RWPE2 (cell line): ENCODE measurements around the gene PIP5K1B.

Source experiments
- ATAC-seq: fragments of 200-7000 bp; cut with Tn5 transposase; 3 replicates; pipeline ENCODE4 v1.9.1; 2021; ENCODE audit warnings: low read depth
- DNase-seq: peaks from one replicate; pipeline ENCODE4 v3.0.0-alpha.2; 2020; ENCODE audit warnings: low spot score
- H3K27ac ChIP-seq: fragments of 450-650 bp; 2 replicates; pipeline ENCODE4 v1.5.1; 2017; ENCODE audit warnings: mild to moderate bottlenecking; ENCODE audit not compliant: poor library complexity, severe bottlenecking
- H3K27me3 ChIP-seq: fragments of 250-450 bp; sonication (Bioruptor Pico); 2 replicates; pipeline ENCODE4 v1.5.1; 2021; ENCODE audit warnings: mild to moderate bottlenecking, moderate library complexity; ENCODE audit not compliant: insufficient read depth, poor library complexity, severe bottlenecking
- H3K36me3 ChIP-seq: fragments of 250-450 bp; sonication (Bioruptor Pico); 2 replicates; pipeline ENCODE4 v1.5.1; 2020; ENCODE audit warnings: low read depth, mild to moderate bottlenecking, moderate library complexity
- H3K4me1 ChIP-seq: fragments of 250-450 bp; sonication (Bioruptor Pico); 2 replicates; pipeline ENCODE4 v1.5.1; 2021; ENCODE audit warnings: mild to moderate bottlenecking, moderate library complexity; ENCODE audit not compliant: insufficient read depth, poor library complexity, severe bottlenecking
- H3K4me3 ChIP-seq: fragments of 250-450 bp; sonication (Bioruptor Pico); 2 replicates; pipeline ENCODE4 v1.5.1; 2021; ENCODE audit warnings: mild to moderate bottlenecking, moderate library complexity; ENCODE audit not compliant: severe bottlenecking
- H3K9me3 ChIP-seq: fragments of 250-450 bp; sonication (Bioruptor Pico); 2 replicates; pipeline ENCODE4 v1.5.1; 2021; ENCODE audit warnings: mild to moderate bottlenecking, moderate library complexity; ENCODE audit not compliant: severe bottlenecking
- CTCF ChIP-seq: fragments of 450-650 bp; IDR thresholded peaks from one replicate; pipeline ENCODE4 v1.5.1; 2017; ENCODE audit warnings: mild to moderate bottlenecking, moderate library complexity; ENCODE audit not compliant: poor library complexity, severe bottlenecking

PIP5K1B gene

GRCh38 chr9:68940573-68940972, 235.5 kb downstream of the PIP5K1B start:
- no peak for TF ChIP-seq CTCF
- Histone ChIP-seq H3K9me3 (no peaks in the 10 kb centered on the region), H3K27ac (no peak overlapping the region), H3K36me3 (no peaks in the 10 kb centered on the region), H3K4me1 (no peaks in the 10 kb centered on the region), H3K27me3 (peaks cover 8% of the 10 kb centered on the region), H3K4me3 (no peak overlapping the region)
- no peak for DNase-seq
- ATAC-seq, result no peak

GRCh38 chr9:68941780-68942459, 236.9 kb downstream of the PIP5K1B start:
- no peak overlapping the region for H3K4me3 ChIP-seq
- H3K27me3 ChIP-seq, result peaks cover 8% of the 10 kb centered on the region
- H3K27ac ChIP-seq, result no peak overlapping the region
- no peak for TF ChIP-seq CTCF
- H3K4me1 ChIP-seq, result no peaks in the 10 kb centered on the region
- H3K36me3 ChIP-seq, result no peaks in the 10 kb centered on the region
- H3K9me3 ChIP-seq, result no peaks in the 10 kb centered on the region
- DNase-seq (no peak), ATAC-seq (no peak)

GRCh38 chr9:68942790-68943189, 237.8 kb downstream of the PIP5K1B start:
- DNase-seq, result no peak
- no peak overlapping the region for H3K27ac ChIP-seq
- peaks cover 8% of the 10 kb centered on the region for H3K27me3 ChIP-seq
- H3K9me3 ChIP-seq, result no peaks in the 10 kb centered on the region
- ATAC-seq, result no peak
- H3K4me1 ChIP-seq, result no peaks in the 10 kb centered on the region
- TF ChIP-seq CTCF, result no peak
- H3K4me3 ChIP-seq, result no peak overlapping the region
- H3K36me3 ChIP-seq, result no peaks in the 10 kb centered on the region

GRCh38 chr9:68947015-68947414, 242.0 kb downstream of the PIP5K1B start:
- peaks cover 3% of the 10 kb centered on the region for H3K27me3 ChIP-seq
- H3K4me3 ChIP-seq, result no peak overlapping the region
- no peaks in the 10 kb centered on the region for H3K36me3 ChIP-seq
- no peaks in the 10 kb centered on the region for H3K9me3 ChIP-seq
- H3K4me1 ChIP-seq, result peaks cover 4% of the 10 kb centered on the region
- no peak for DNase-seq
- no peak for ATAC-seq
- TF ChIP-seq CTCF, result no peak
- H3K27ac ChIP-seq, result no peak overlapping the region

- Histone ChIP-seq H3K9me3 (no peaks in the 10 kb centered on the region), H3K36me3 (no peaks in the 10 kb centered on the region), H3K27ac (no peak overlapping the region), H3K4me1 (peaks cover 4% of the 10 kb centered on the region), H3K27me3 (no peaks in the 10 kb centered on the region), H3K4me3 (no peak overlapping the region)
- ATAC-seq (no peak), DNase-seq (no peak)
- no peak for TF ChIP-seq CTCF
Observed at GRCh38 chr9:68947842-68948569, 243.0 kb downstream of the PIP5K1B start.
